Tibial nerve (tissue), 4 donors: ENCODE results near the gene DHFR. TPM values are rescaled to one million over a fixed set of nuclear protein-coding genes. Genes with fewer than 3 reads are reported as not detected.

Experiments used
- DNase-seq, 2 donors: peaks; one replicate each; pipeline ENCODE4 v3.0.0-alpha.2; 2019; ENCODE audit warnings: low spot score in 2 of 2
- H3K27ac ChIP-seq, 4 donors: fragments of 200-600 bp; sonication (generic) in 3 of 4; one replicate each; pipeline ENCODE4 v1.5.1; 2017 to 2019; ENCODE audit warnings: mild to moderate bottlenecking in 1 of 4
- H3K27me3 ChIP-seq, 2 donors: fragments of 200-600 bp; sonication (generic) in 1 of 2; one replicate each; pipeline versions ENCODE4 v1.5.1 to v1.6.0; 2017 to 2019
- H3K36me3 ChIP-seq, 3 donors: fragments of 200-600 bp; sonication (generic); one replicate each; pipeline ENCODE4 v1.5.1; 2018 to 2019
- H3K4me1 ChIP-seq, 4 donors: fragments of 200-600 bp; sonication (generic) in 3 of 4; one replicate each; pipeline ENCODE4 v1.5.1; 2017 to 2019
- H3K4me3 ChIP-seq, 4 donors: fragments of 200-600 bp; sonication (generic) in 3 of 4; one replicate each; pipeline ENCODE4 v1.5.1; 2017 to 2019; ENCODE audit warnings: mild to moderate bottlenecking in 1 of 4, moderate library complexity in 1 of 4
- H3K9me3 ChIP-seq, 4 donors: fragments of 200-600 bp; sonication (generic) in 3 of 4; one replicate each; pipeline ENCODE4 v1.5.1; 2017 to 2019
- EP300 ChIP-seq, 2 donors: sonication (generic); formaldehyde crosslinking; IDR thresholded peaks; one replicate each; pipeline ENCODE4 v1.6.1; 2017; ENCODE audit warnings: antibody characterized with exemption in 2 of 2, mild to moderate bottlenecking in 1 of 2
- POLR2A ChIP-seq, 2 donors: fragments of 450-650 bp; IDR thresholded peaks; one replicate each; pipeline ENCODE4 v1.6.1; 2017; ENCODE audit warnings: antibody characterized with exemption in 2 of 2, mild to moderate bottlenecking in 2 of 2, moderate library complexity in 2 of 2
- WGBS, 2 donors: methylation state at CpG; one replicate each; pipeline ENCODE4 v1.1.5; 2018; 5-methylcytosine and 5-hydroxymethylcytosine counted together
- small RNA-seq: library from RNA; depleted of rRNA; stranded (forward); fragments of <200 nt; gene quantifications from one replicate; pipeline ENCODE3, GENCODE V24; 2016
- total RNA-seq, 4 donors: library from RNA; depleted of rRNA; stranded (reverse); fragments of >200 nt; gene quantifications; one replicate each; pipeline ENCODE4 v1.1.0, GENCODE V29; 2016
- TF ChIP-seq, protein P1 (sequence below), 5 experiments: fragments of 200-600 bp in 3 of 5; fragments of 450-650 bp in 2 of 5; sonication (generic) in 3 of 5; IDR thresholded peaks; one replicate each; pipeline ENCODE4 v1.5.1; 2016 to 2019; ENCODE audit warnings: antibody characterized with exemption in 5 of 5, mild to moderate bottlenecking in 3 of 5, moderate library complexity in 2 of 5

Gene DHFR
- total RNA-seq, 4 donors from 2014 or later, result 4.8 to 20.8 (median 12.0) TPM

DNA sequence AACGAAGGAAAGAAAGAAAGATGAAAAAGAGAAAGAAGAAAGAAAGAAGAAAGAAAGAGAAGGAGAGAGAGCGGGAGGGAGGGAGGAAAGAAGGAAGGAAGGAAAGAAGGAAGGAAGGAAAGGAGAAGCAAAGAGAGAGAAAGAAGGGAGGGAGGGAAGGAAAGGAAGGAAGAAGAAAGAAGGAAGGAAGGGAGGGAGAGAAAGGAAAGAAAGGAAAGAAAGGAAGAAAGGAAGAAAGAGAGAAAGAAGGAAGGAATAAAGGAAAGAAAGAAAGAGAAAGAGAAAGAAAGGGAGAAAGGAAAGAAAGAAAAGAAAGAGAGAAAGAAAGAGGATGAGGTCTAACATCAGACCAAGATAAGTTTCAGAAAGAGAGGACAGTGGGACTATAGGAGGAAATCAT, 75.7 kb downstream of the DHFR start:
- Histone ChIP-seq H3K27me3 (no peaks in the 10 kb centered on the region), H3K27ac (no peak overlapping the region), H3K36me3 (no peaks in the 10 kb centered on the region), H3K4me3 (no peak overlapping the region), H3K9me3 (no peaks in the 10 kb centered on the region), H3K4me1 (no peaks in the 10 kb centered on the region)
- DNase-seq, result no peak
- 98% methylated on average over 2 of the region's 2 CpGs for WGBS, 2 donors
- TF ChIP-seq, protein P1, sequence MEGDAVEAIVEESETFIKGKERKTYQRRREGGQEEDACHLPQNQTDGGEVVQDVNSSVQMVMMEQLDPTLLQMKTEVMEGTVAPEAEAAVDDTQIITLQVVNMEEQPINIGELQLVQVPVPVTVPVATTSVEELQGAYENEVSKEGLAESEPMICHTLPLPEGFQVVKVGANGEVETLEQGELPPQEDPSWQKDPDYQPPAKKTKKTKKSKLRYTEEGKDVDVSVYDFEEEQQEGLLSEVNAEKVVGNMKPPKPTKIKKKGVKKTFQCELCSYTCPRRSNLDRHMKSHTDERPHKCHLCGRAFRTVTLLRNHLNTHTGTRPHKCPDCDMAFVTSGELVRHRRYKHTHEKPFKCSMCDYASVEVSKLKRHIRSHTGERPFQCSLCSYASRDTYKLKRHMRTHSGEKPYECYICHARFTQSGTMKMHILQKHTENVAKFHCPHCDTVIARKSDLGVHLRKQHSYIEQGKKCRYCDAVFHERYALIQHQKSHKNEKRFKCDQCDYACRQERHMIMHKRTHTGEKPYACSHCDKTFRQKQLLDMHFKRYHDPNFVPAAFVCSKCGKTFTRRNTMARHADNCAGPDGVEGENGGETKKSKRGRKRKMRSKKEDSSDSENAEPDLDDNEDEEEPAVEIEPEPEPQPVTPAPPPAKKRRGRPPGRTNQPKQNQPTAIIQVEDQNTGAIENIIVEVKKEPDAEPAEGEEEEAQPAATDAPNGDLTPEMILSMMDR (IDR thresholded peaks at IDR 0.05), result no peak
- no peak for TF ChIP-seq POLR2A (IDR thresholded peaks at IDR 0.05)
- TF ChIP-seq EP300 (IDR thresholded peaks at IDR 0.05), result no peak

DNA sequence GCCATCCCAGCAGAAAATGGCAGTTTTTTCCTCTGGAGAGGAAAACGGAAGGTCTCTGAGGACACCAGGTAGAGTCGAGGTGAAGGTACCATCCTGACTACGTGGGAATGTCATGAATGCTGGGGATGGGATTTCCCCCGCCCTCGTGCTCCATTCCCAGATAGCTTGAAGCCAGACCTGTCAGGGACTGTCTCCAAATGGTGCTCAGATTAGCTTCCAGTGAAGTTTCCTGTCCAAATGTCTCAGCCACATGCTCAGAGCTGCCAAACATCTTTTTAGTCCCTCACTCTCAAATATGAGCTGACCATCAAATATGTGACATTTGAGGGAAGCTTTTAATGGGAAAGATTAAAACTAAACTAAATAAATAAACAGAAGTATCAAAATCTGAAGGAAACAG, 77.1 kb downstream of the DHFR start:
- no peaks in the 10 kb centered on the region for H3K36me3 ChIP-seq
- no peak overlapping the region for H3K4me3 ChIP-seq
- H3K9me3 ChIP-seq, result no peaks in the 10 kb centered on the region
- no peak overlapping the region for H3K27ac ChIP-seq
- TF ChIP-seq POLR2A (IDR thresholded peaks at IDR 0.05), result no peak
- TF ChIP-seq, protein P1 (IDR thresholded peaks at IDR 0.05), result no peak
- no peak for TF ChIP-seq EP300 (IDR thresholded peaks at IDR 0.05)
- 38 to 58% methylated on average over 5 of the region's 5 CpGs for WGBS, 2 donors
- DNase-seq, result no peak
- H3K4me1 ChIP-seq, result no peaks in the 10 kb centered on the region
- no peaks in the 10 kb centered on the region for H3K27me3 ChIP-seq

DNA sequence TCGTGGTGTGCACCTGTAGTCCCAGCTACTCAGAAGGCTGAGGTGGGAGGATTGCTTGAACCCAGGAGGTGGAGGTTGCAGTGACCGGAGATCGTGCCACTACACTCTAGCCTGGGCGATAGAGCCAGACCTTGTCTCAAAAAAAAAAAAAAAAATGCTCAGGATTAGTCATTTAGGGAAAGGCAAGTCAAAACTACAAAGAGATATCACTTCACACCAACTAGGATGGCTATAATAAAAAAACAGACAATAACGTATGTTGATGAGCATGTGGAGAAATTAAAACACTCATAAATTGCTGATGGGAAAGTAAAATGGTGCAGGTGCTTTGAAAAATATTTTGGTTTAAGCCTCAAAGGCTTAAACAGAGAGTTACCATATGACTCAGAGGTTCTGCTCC, 78.4 kb downstream of the DHFR start:
- H3K9me3 ChIP-seq, result no peaks in the 10 kb centered on the region
- H3K4me1 ChIP-seq, result no peaks in the 10 kb centered on the region
- DNase-seq, result no peak
- WGBS, 2 donors, result 88 to 90% methylated on average over 5 of the region's 5 CpGs
- TF ChIP-seq EP300 (IDR thresholded peaks at IDR 0.05) (no peak), POLR2A (IDR thresholded peaks at IDR 0.05) (no peak)
- TF ChIP-seq, protein P1 (IDR thresholded peaks at IDR 0.05), result no peak
- no peak overlapping the region for H3K27ac ChIP-seq
- H3K27me3 ChIP-seq, result peaks cover 0 to 5% of the 10 kb centered on the region in 2 donors
- H3K36me3 ChIP-seq, result no peaks in the 10 kb centered on the region
- H3K4me3 ChIP-seq, result no peak overlapping the region

Small RNAs within 50 kb of the gene (small RNA-seq; reads per million reads assigned to genes)
- not detected for gene DBIP2
- not detected for gene MTRNR2L2

Other genes starting within 250 kb of the DHFR start
- 10 to 100 TPM; 30.2 to 43.2 (median 36.6) TPM for gene ZFYVE16, start 246.9 kb downstream of the DHFR start, total RNA-seq
- gene FAM151B, start 166.9 kb downstream of the DHFR start, total RNA-seq, result 1 to 10 TPM in 3 of 4 donors, under 1 TPM in 1; 0.90 to 6.1 (median 3.1) TPM
- gene ANKRD34B, start 84.7 kb downstream of the DHFR start, total RNA-seq, result not detected
- 10 to 100 TPM in 3 of 4 donors, 1 to 10 TPM in 1; 8.8 to 16.8 (median 12.4) TPM for gene MSH3, start 331 bp downstream of the DHFR start, total RNA-seq